Skeletal muscle tissue (tissue), 4 donors: Measurements from ENCODE around the gene ZDHHC4. TPM values are rescaled to one million over a fixed set of nuclear protein-coding genes. Genes with fewer than 3 reads are reported as not detected.

Experiments used
- H3K27ac ChIP-seq: one replicate; pipeline ENCODE4 v1.7.0; 2013; ENCODE audit warnings: mild to moderate bottlenecking, low read depth, low read length, inconsistent platforms
- H3K27me3 ChIP-seq, 3 donors: one replicate each; pipeline ENCODE4 v1.7.0; 2013; ENCODE audit warnings: low read length in 3 of 3; ENCODE audit not compliant: control insufficient read depth in 3 of 3, insufficient read depth in 3 of 3
- H3K36me3 ChIP-seq, 3 donors: one replicate each; pipeline ENCODE4 v1.7.0; 2013; ENCODE audit warnings: low read length in 3 of 3; ENCODE audit not compliant: control insufficient read depth in 3 of 3, insufficient read depth in 3 of 3
- H3K4me1 ChIP-seq, 3 donors: one replicate each; pipeline ENCODE4 v1.7.0; 2013; ENCODE audit warnings: low read length in 3 of 3, mild to moderate bottlenecking in 3 of 3; ENCODE audit not compliant: control insufficient read depth in 3 of 3, insufficient read depth in 3 of 3
- H3K4me3 ChIP-seq, 3 donors: one replicate each; pipeline ENCODE4 v1.7.0; 2013; ENCODE audit warnings: low read length in 3 of 3
- H3K9ac ChIP-seq, 3 donors: one replicate each; pipeline ENCODE4 v1.7.0; 2013; ENCODE audit warnings: low read length in 3 of 3, mild to moderate bottlenecking in 3 of 3, moderate library complexity in 2 of 3, low read depth in 1 of 3
- H3K9me3 ChIP-seq, 3 donors: one replicate each; pipeline ENCODE4 v1.7.0; 2013; ENCODE audit warnings: low read length in 3 of 3; ENCODE audit not compliant: control insufficient read depth in 3 of 3
- total RNA-seq: library from RNA; depleted of rRNA; stranded (reverse); fragments of >200 nt; gene quantifications from one replicate; pipeline ENCODE4 v1.2.3, GENCODE V29; 2014
- donor health status: Osteomylitis.

Gene ZDHHC4
- total RNA-seq, 1 donor from 2014 or later: 68.9 TPM

GRCh38 chr7:6618621-6619020, 41.4 kb downstream of the ZDHHC4 start:
- peaks cover 3 to 13% (median 10%) of the 10 kb centered on the region in 3 donors for H3K4me1 ChIP-seq
- no peak overlapping the region for H3K4me3 ChIP-seq
- H3K27ac ChIP-seq: no peak overlapping the region
- H3K9ac ChIP-seq: no peak overlapping the region
- no peaks in the 10 kb centered on the region for H3K9me3 ChIP-seq
- peaks cover 12 to 25% (median 12%) of the 10 kb centered on the region in 3 donors for H3K36me3 ChIP-seq
- H3K27me3 ChIP-seq: peaks cover 0 to 3% (median 0%) of the 10 kb centered on the region in 3 donors

- Histone ChIP-seq H3K27ac (no peak overlapping the region), H3K9ac (no peak overlapping the region), H3K36me3 (peaks cover 12 to 26% (median 14%) of the 10 kb centered on the region in 3 donors), H3K27me3 (peaks cover 0 to 3% (median 0%) of the 10 kb centered on the region in 3 donors), H3K4me1 (peaks cover 3 to 9% (median 9%) of the 10 kb centered on the region in 3 donors), H3K9me3 (no peaks in the 10 kb centered on the region), H3K4me3 (no peak overlapping the region)
Measured at GRCh38 chr7:6619961-6620360, 42.7 kb downstream of the ZDHHC4 start.

- Histone ChIP-seq H3K4me3 (no peak overlapping the region), H3K9me3 (no peaks in the 10 kb centered on the region)
Measured at GRCh38 chr7:6621195-6622133, 44.2 kb downstream of the ZDHHC4 start.

GRCh38 chr7:6622134-6622710, 45.0 kb downstream of the ZDHHC4 start:
- H3K27ac ChIP-seq: no peak overlapping the region
- no peak overlapping the region for H3K4me3 ChIP-seq
- no peaks in the 10 kb centered on the region for H3K9me3 ChIP-seq
- peaks cover 0 to 1% (median 0%) of the 10 kb centered on the region in 3 donors for H3K27me3 ChIP-seq
- no peaks in the 10 kb centered on the region for H3K4me1 ChIP-seq
- H3K9ac ChIP-seq: no peak overlapping the region
- H3K36me3 ChIP-seq: peaks cover 12 to 26% (median 14%) of the 10 kb centered on the region in 3 donors

More at GRCh38 chr7:6621195-6622133, 44.2 kb downstream of the ZDHHC4 start:
- no peak overlapping the region for H3K9ac ChIP-seq
- no peak overlapping the region for H3K27ac ChIP-seq
- peaks cover 0 to under 1% (median 0%) of the 10 kb centered on the region in 3 donors for H3K4me1 ChIP-seq
- H3K27me3 ChIP-seq: peaks cover 0 to 3% (median 0%) of the 10 kb centered on the region in 3 donors
- H3K36me3 ChIP-seq: peaks cover 12 to 26% (median 14%) of the 10 kb centered on the region in 3 donors

- peaks cover 11 to 22% (median 12%) of the 10 kb centered on the region in 3 donors for H3K36me3 ChIP-seq
- no peak overlapping the region for H3K9ac ChIP-seq
- no peaks in the 10 kb centered on the region for H3K9me3 ChIP-seq
- no peaks in the 10 kb centered on the region for H3K27me3 ChIP-seq
- no peaks in the 10 kb centered on the region for H3K4me1 ChIP-seq
- H3K4me3 ChIP-seq: no peak overlapping the region
- H3K27ac ChIP-seq: no peak overlapping the region
Measured at GRCh38 chr7:6623589-6624245, 46.5 kb downstream of the ZDHHC4 start.

GRCh38 chr7:6624246-6624611, 47.0 kb downstream of the ZDHHC4 start:
- Histone ChIP-seq H3K27me3 (no peaks in the 10 kb centered on the region), H3K36me3 (peaks cover 11 to 22% (median 12%) of the 10 kb centered on the region in 3 donors), H3K4me1 (no peaks in the 10 kb centered on the region), H3K4me3 (no peak overlapping the region), H3K27ac (no peak overlapping the region), H3K9me3 (no peaks in the 10 kb centered on the region), H3K9ac (no peak overlapping the region)

- Histone ChIP-seq H3K36me3 (peaks cover 2 to 6% (median 3%) of the 10 kb centered on the region in 3 donors), H3K4me3 (no peak overlapping the region), H3K9ac (no peak overlapping the region), H3K27me3 (no peaks in the 10 kb centered on the region), H3K4me1 (no peaks in the 10 kb centered on the region), H3K27ac (no peak overlapping the region), H3K9me3 (no peaks in the 10 kb centered on the region)
Measured at GRCh38 chr7:6628045-6628444, 50.8 kb downstream of the ZDHHC4 start.

- no peaks in the 10 kb centered on the region for H3K9me3 ChIP-seq
- H3K27me3 ChIP-seq: no peaks in the 10 kb centered on the region
- H3K36me3 ChIP-seq: no peaks in the 10 kb centered on the region
- no peak overlapping the region for H3K9ac ChIP-seq
- H3K4me1 ChIP-seq: no peaks in the 10 kb centered on the region
- H3K4me3 ChIP-seq: no peak overlapping the region
- no peak overlapping the region for H3K27ac ChIP-seq
Measured at GRCh38 chr7:6630007-6630849, 53.0 kb downstream of the ZDHHC4 start.

- Histone ChIP-seq H3K9ac (no peak overlapping the region), H3K4me3 (no peak overlapping the region), H3K4me1 (peaks cover 4 to 5% (median 4%) of the 10 kb centered on the region in 3 donors), H3K9me3 (no peaks in the 10 kb centered on the region), H3K27ac (no peak overlapping the region), H3K27me3 (no peaks in the 10 kb centered on the region), H3K36me3 (no peaks in the 10 kb centered on the region)
Measured at GRCh38 chr7:6631605-6632004, 54.4 kb downstream of the ZDHHC4 start.
